Measurements from ENCODE around the gene ZNF394. TPM values are rescaled to one million over a fixed set of nuclear protein-coding genes. Genes with fewer than 3 reads are reported as not detected.

The ZNF394 gene
- total and polyA plus RNA-seq, 2 donors (not counting 1 experiment from before 2014, with no cell fraction given), result 50.5 to 80.7 TPM

DNA sequence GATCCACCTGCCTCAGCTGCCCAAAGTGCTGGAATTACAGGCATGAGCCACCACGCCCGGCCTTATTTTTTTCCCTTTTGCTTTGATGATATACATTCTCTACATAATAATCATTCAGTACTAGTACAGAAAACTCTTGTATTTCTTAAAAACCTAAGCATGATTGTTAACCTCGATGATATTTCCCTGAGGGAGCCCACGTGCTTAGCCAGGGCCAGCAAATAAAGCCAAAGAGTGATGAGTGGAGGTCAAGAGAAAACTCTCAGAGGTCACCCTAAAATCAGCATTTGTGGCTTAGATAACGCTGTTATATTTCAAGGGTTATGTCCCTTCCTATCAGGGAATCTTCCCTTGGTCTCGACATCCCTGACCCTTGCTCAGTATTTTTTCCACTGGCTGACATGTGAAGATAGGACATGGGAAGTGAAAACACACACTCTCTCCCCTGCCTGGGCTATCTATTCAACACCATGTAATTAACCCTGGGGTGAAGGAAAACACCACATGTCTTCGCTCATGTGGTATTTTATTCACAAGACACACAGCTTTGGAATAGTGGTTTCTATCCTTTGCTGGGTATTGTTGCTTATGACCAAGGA lies 39.2 kb upstream of the ZNF394 start:
- H3K4me1 Mint-ChIP-seq, result no peaks in the 10 kb centered on the region
- Histone ChIP-seq H3K79me2 (ENCODE audit: control insufficient read depth, insufficient read depth, low read length) (no peaks in the 10 kb centered on the region), H3K4me3 (ENCODE audit: control extremely low read depth in 1 of 5, extremely low read depth in 1 of 5, insufficient read depth in 1 of 5, low read depth in 2 of 5, low read length in 4 of 5) (no peak overlapping the region), H4K20me1 (ENCODE audit: control insufficient read depth, insufficient read depth, low read length, poor library complexity, severe bottlenecking) (no peaks in the 10 kb centered on the region), H3K4me1 (ENCODE audit: control insufficient read depth in 2 of 2, insufficient read depth in 2 of 2, low read length in 2 of 2) (no peaks in the 10 kb centered on the region), H3K9me3 (ENCODE audit: control extremely low read depth in 1 of 3, control insufficient read depth in 2 of 3, insufficient read depth in 1 of 3, low read length in 2 of 3) (peaks cover 0 to 63% (median 13%) of the 10 kb centered on the region in 3 donors), H3K4me2 (replicated peaks; ENCODE audit: low read depth, low read length, poor library complexity, severe bottlenecking) (no peak overlapping the region), H3K9ac (ENCODE audit: low read length) (no peak overlapping the region), H2AFZ (ENCODE audit: insufficient read depth, low read depth, low read length, poor library complexity, severe bottlenecking) (no peak overlapping the region), H3K27me3 (replicated peaks in 1 of 4; ENCODE audit: control extremely low read depth in 1 of 4, control insufficient read depth in 3 of 4, insufficient read depth in 4 of 4, low read length in 3 of 4) (no peaks in the 10 kb centered on the region), H3K27ac (ENCODE audit: low read length in 2 of 2) (no peak overlapping the region), H3K36me3 (replicated peaks in 1 of 2; ENCODE audit: control extremely low read depth in 1 of 2, control insufficient read depth in 1 of 2, extremely low read depth in 1 of 2, insufficient read depth in 2 of 2, low read length in 1 of 2) (no peaks in the 10 kb centered on the region)
- DNase-seq (no peak), ATAC-seq (ENCODE audit: low read depth) (no peak)
- 67% methylated on average over 2 of the region's 7 CpGs for WGBS (ENCODE audit: insufficient coverage)
- H3K9me3 Mint-ChIP-seq (ENCODE audit: insufficient read depth), result peaks cover 4% of the 10 kb centered on the region
- no peak overlapping the region for H3K27ac Mint-ChIP-seq
- H3K4me3 Mint-ChIP-seq, result no peak overlapping the region
- TF ChIP-seq, protein P1, sequence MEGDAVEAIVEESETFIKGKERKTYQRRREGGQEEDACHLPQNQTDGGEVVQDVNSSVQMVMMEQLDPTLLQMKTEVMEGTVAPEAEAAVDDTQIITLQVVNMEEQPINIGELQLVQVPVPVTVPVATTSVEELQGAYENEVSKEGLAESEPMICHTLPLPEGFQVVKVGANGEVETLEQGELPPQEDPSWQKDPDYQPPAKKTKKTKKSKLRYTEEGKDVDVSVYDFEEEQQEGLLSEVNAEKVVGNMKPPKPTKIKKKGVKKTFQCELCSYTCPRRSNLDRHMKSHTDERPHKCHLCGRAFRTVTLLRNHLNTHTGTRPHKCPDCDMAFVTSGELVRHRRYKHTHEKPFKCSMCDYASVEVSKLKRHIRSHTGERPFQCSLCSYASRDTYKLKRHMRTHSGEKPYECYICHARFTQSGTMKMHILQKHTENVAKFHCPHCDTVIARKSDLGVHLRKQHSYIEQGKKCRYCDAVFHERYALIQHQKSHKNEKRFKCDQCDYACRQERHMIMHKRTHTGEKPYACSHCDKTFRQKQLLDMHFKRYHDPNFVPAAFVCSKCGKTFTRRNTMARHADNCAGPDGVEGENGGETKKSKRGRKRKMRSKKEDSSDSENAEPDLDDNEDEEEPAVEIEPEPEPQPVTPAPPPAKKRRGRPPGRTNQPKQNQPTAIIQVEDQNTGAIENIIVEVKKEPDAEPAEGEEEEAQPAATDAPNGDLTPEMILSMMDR (IDR thresholded peaks at IDR 0.05), result no peak
- TF ChIP-seq EZH2 (IDR thresholded peaks at IDR 0.05; ENCODE audit: borderline replicate concordance, insufficient read depth, low read depth, low read length, poor library complexity, severe bottlenecking), result no peak
- intact Hi-C loops (cut with micrococcal nuclease), result no loop called here
- ChIA-PET CTCF (no interaction called here), POLR2A (no interaction called here)
- H3K27me3 Mint-ChIP-seq, result no peaks in the 10 kb centered on the region

GRCh38 chr7:99535667-99536066 lies 35.6 kb upstream of the ZNF394 start:
- Histone ChIP-seq H2AFZ (ENCODE audit: insufficient read depth, low read depth, low read length, poor library complexity, severe bottlenecking) (no peak overlapping the region), H3K27ac (ENCODE audit: low read length in 2 of 2) (no peak overlapping the region), H3K4me2 (replicated peaks; ENCODE audit: low read depth, low read length, poor library complexity, severe bottlenecking) (no peak overlapping the region), H3K9ac (ENCODE audit: low read length) (no peak overlapping the region), H3K27me3 (replicated peaks in 1 of 4; ENCODE audit: control extremely low read depth in 1 of 4, control insufficient read depth in 3 of 4, insufficient read depth in 4 of 4, low read length in 3 of 4) (no peaks in the 10 kb centered on the region), H3K4me3 (ENCODE audit: control extremely low read depth in 1 of 5, extremely low read depth in 1 of 5, insufficient read depth in 1 of 5, low read depth in 2 of 5, low read length in 4 of 5) (no peak overlapping the region), H3K36me3 (replicated peaks in 1 of 2; ENCODE audit: control extremely low read depth in 1 of 2, control insufficient read depth in 1 of 2, extremely low read depth in 1 of 2, insufficient read depth in 2 of 2, low read length in 1 of 2) (peaks cover 4 to 16% of the 10 kb centered on the region in 2 experiments), H3K9me3 (ENCODE audit: control extremely low read depth in 1 of 3, control insufficient read depth in 2 of 3, insufficient read depth in 1 of 3, low read length in 2 of 3) (peaks cover 5 to 60% (median 36%) of the 10 kb centered on the region in 3 donors), H3K79me2 (ENCODE audit: control insufficient read depth, insufficient read depth, low read length) (no peaks in the 10 kb centered on the region), H3K4me1 (ENCODE audit: control insufficient read depth in 2 of 2, insufficient read depth in 2 of 2, low read length in 2 of 2) (no peaks in the 10 kb centered on the region), H4K20me1 (ENCODE audit: control insufficient read depth, insufficient read depth, low read length, poor library complexity, severe bottlenecking) (no peaks in the 10 kb centered on the region)
- no peaks in the 10 kb centered on the region for H3K27me3 Mint-ChIP-seq
- POLR2A ChIA-PET, result interaction anchor here (0.6 kb wide), 1 partner anchor 47 kb away, joined by 3 read pairs; no protein-coding TSS in a partner anchor
- H3K4me1 Mint-ChIP-seq, result no peaks in the 10 kb centered on the region
- TF ChIP-seq EZH2 (IDR thresholded peaks at IDR 0.05; ENCODE audit: borderline replicate concordance, insufficient read depth, low read depth, low read length, poor library complexity, severe bottlenecking), result no peak
- TF ChIP-seq, protein P1 (IDR thresholded peaks at IDR 0.05), result no peak
- DNase-seq (no peak), ATAC-seq (ENCODE audit: low read depth) (no peak)
- CTCF ChIA-PET, result no interaction called here
- H3K4me3 Mint-ChIP-seq, result no peak overlapping the region
- no CpG with 5 or more reads among the region's 2 CpGs for WGBS (ENCODE audit: insufficient coverage)
- peaks cover 8% of the 10 kb centered on the region for H3K9me3 Mint-ChIP-seq (ENCODE audit: insufficient read depth)
- intact Hi-C loops (cut with micrococcal nuclease), result no loop called here
- no peak overlapping the region for H3K27ac Mint-ChIP-seq
